ENCODE measurements around the gene TMEM167A.

TMEM167A gene

GRCh38 chr5:83035373-83036100 is 41.7 kb downstream of the TMEM167A start:
- DNase-seq (ENCODE audit: low read depth in 2 of 2): no peak

GRCh38 chr5:83034528-83035207 is 42.5 kb downstream of the TMEM167A start:
- no peak for DNase-seq (ENCODE audit: low read depth in 2 of 2)

- no peak for DNase-seq (ENCODE audit: low read depth in 2 of 2)
These were observed 43.2 kb downstream of the TMEM167A start for GRCh38 chr5:83034036-83034435.

- DNase-seq (ENCODE audit: low read depth in 2 of 2): no peak
These were observed 45.8 kb downstream of the TMEM167A start for GRCh38 chr5:83031381-83031780.

GRCh38 chr5:83029912-83030311 is 47.3 kb downstream of the TMEM167A start:
- DNase-seq (ENCODE audit: low read depth in 2 of 2): no peak

GRCh38 chr5:83026930-83027687 is 50.1 kb downstream of the TMEM167A start:
- no peak for DNase-seq (ENCODE audit: low read depth in 2 of 2)

GRCh38 chr5:83026516-83026915 is 50.7 kb downstream of the TMEM167A start:
- DNase-seq (ENCODE audit: low read depth in 2 of 2): no peak

GRCh38 chr5:83025690-83026478 is 51.3 kb downstream of the TMEM167A start:
- no peak for DNase-seq (ENCODE audit: low read depth in 2 of 2)

GRCh38 chr5:83022334-83022733 is 54.9 kb downstream of the TMEM167A start:
- DNase-seq (ENCODE audit: low read depth in 2 of 2): no peak

- DNase-seq (ENCODE audit: low read depth in 2 of 2): no peak
These were observed 61.5 kb downstream of the TMEM167A start for GRCh38 chr5:83015676-83016075.

GRCh38 chr5:83011985-83012384 is 65.2 kb downstream of the TMEM167A start:
- DNase-seq (ENCODE audit: low read depth in 2 of 2): no peak

- no peak for DNase-seq (ENCODE audit: low read depth in 2 of 2)
These were observed 67.8 kb downstream of the TMEM167A start for GRCh38 chr5:83009408-83009807.

GRCh38 chr5:83007755-83008154 is 69.4 kb downstream of the TMEM167A start:
- no peak for DNase-seq (ENCODE audit: low read depth in 2 of 2)

- DNase-seq (ENCODE audit: low read depth in 2 of 2): no peak
These were observed 70.4 kb downstream of the TMEM167A start for GRCh38 chr5:83006683-83007283.

- DNase-seq (ENCODE audit: low read depth in 2 of 2): no peak
These were observed 73.4 kb downstream of the TMEM167A start for GRCh38 chr5:83003791-83004190.
